ENCODE measurements around the gene PDHA1. TPM values are rescaled to one million over a fixed set of nuclear protein-coding genes. Genes with fewer than 3 reads are reported as not detected.

PDHA1 gene
- total RNA-seq (2021; fragmentation: NEBNext Ultra II Directional; extraction: Animal tissue kit (Norgen Biotek cat#: 25700)) (206 and 225 TPM in 2 replicates), polyA plus RNA-seq (2011; rRNA removed) (71.8 and 128 TPM in 2 replicates), polyA minus RNA-seq (2011; rRNA and poly(A)+ RNA removed) (99.0 and 100 TPM in 2 replicates)
- polyA plus RNA-seq (2011; cell fraction: cytosol; rRNA removed): 189 TPM
- 111 TPM for polyA plus RNA-seq (2011; cell fraction: nucleus; rRNA removed)
- polyA plus RNA-seq (2012, experiment 1 of 2): 192 to 226 TPM (median 212 TPM) in 4 replicates
- 37.3 TPM for polyA plus RNA-seq (2012, experiment 2 of 2)
- 65.5 TPM for polyA plus RNA-seq (2013, experiment 1 of 2)
- polyA plus RNA-seq (2013, experiment 2 of 2): 56.5 TPM
- 72.7 TPM for polyA minus RNA-seq (2011; cell fraction: cytosol; rRNA and poly(A)+ RNA removed)
- polyA minus RNA-seq (2011; cell fraction: nucleus; rRNA and poly(A)+ RNA removed): 30.6 TPM
- long read RNA-seq, experiment 1, transcript PDHA1-206 (11 exons, 3,310 nt): major isoform, 32 of 65 reads
- long read RNA-seq, experiment 1, partial matches to known transcripts: 21 of 65 reads
- long read RNA-seq, experiment 1, other reads (novel, unspliced or antisense): 6 of 65 reads
- long read RNA-seq, experiment 2, transcript PDHA1-206 (11 exons, 3,310 nt): major isoform, 192 of 232 reads
- long read RNA-seq, experiment 2, transcript PDHA1-212 (10 exons, 3,277 nt): minor isoform, 11 of 232 reads
- long read RNA-seq, experiment 2, partial matches to known transcripts: 10 of 232 reads
- long read RNA-seq, experiment 2, other reads (novel, unspliced or antisense): 13 of 232 reads

- peaks cover 4 to 38% of the 10 kb centered on the region in 2 experiments; a peak in 3 of 4 replicates for H3K79me2 ChIP-seq (ENCODE audit: control insufficient read depth in 1 of 2, insufficient read depth in 2 of 2, low read length in 2 of 2)
- no peak within 1 kb of the TSS for H3K27ac ChIP-seq (ENCODE audit: low read depth, low read length)
- H3K14ac ChIP-seq (ENCODE audit: insufficient read length): no peak within 1 kb of the TSS
- H2AFZ ChIP-seq (ENCODE audit: low read length): peak within 1 kb of the TSS; percentile 41; the same call in 1 of the 2 replicates
- ChIA-PET POLR2A (ENCODE audit: partially characterized antibody) (no interaction called here), CTCF (ENCODE audit: partially characterized antibody) (no interaction called here)
- H3K27me3 ChIP-seq (replicated peaks in 1 of 4; ENCODE audit: control insufficient read depth in 3 of 4, extremely low read depth in 1 of 4, insufficient read depth in 3 of 4, low read length in 3 of 4): no peaks in the 10 kb centered on the region
- peak within 1 kb of the TSS; percentile 72 to 86 for H3K4me2 ChIP-seq (ENCODE audit: insufficient read depth in 1 of 2, low read depth in 2 of 2, low read length in 2 of 2)
- no peaks in the 10 kb centered on the region for H4K20me1 ChIP-seq (replicated peaks in 1 of 2; ENCODE audit: control insufficient read depth in 1 of 2, insufficient read depth in 2 of 2, low read length in 2 of 2)
- H3K23me2 ChIP-seq (ENCODE audit: low read depth, low read length): peaks cover 2% of the 10 kb centered on the region; the same call in 1 of the 2 replicates
- 1% methylated on average over 23 of the region's 81 CpGs; no CpG with 5 or more reads in 1 of the 2 experiments for WGBS, 2 experiments (ENCODE audit: extremely low coverage in 1 of 2, insufficient coverage in 1 of 2, insufficient read length in 1 of 2, insufficient replicate concordance in 2 of 2, low coverage in 1 of 2, low lambda C conversion rate in 2 of 2, missing lambda C conversion rate in 1 of 2)
- H2BK5ac ChIP-seq (ENCODE audit: low read depth, low read length): no peak within 1 kb of the TSS
- no peaks in the 10 kb centered on the region for H3K36me3 ChIP-seq (ENCODE audit: control insufficient read depth in 2 of 4, insufficient read depth in 4 of 4, low read length in 3 of 4)
- peak within 1 kb of the TSS in 3 of 4 experiments; percentile 42 to 63 (median 57); a peak in 6 of 7 replicates for H3K9ac ChIP-seq (replicated peaks in 1 of 4; ENCODE audit: extremely low read depth in 1 of 4, low read depth in 3 of 4, low read length in 3 of 4)
- peak within 1 kb of the TSS; percentile 51; the same call in 1 of the 2 replicates for H4K8ac ChIP-seq (ENCODE audit: extremely low read depth, insufficient read depth, low read length)
- H2BK15ac ChIP-seq (ENCODE audit: low read length): no peak within 1 kb of the TSS
- H2BK20ac ChIP-seq (ENCODE audit: low read length): no peak within 1 kb of the TSS
- peak within 1 kb of the TSS; percentile 71 to 83 (median 78) for H3K4me3 ChIP-seq (ENCODE audit: extremely low read depth in 1 of 4, insufficient read depth in 2 of 4, low read depth in 3 of 4, low read length in 4 of 4)
- no peaks in the 10 kb centered on the region; the same call in 1 of the 2 replicates for H3K79me1 ChIP-seq (ENCODE audit: low read depth, low read length)
- H3K4me1 ChIP-seq (replicated peaks in 1 of 4; ENCODE audit: control insufficient read depth in 3 of 4, insufficient read depth in 4 of 4, low read length in 3 of 4): peaks cover 0 to 3% (median 0%) of the 10 kb centered on the region in 4 experiments; a peak in 2 of 7 replicates
- H4K91ac ChIP-seq (replicated peaks; ENCODE audit: insufficient read length, low read length): no peak within 1 kb of the TSS
- H4K5ac ChIP-seq (ENCODE audit: insufficient read length, low read depth, low read length): peak within 1 kb of the TSS; percentile 79
- H2BK120ac ChIP-seq (replicated peaks; ENCODE audit: low read depth, low read length): no peak within 1 kb of the TSS
- H3K23ac ChIP-seq (ENCODE audit: insufficient read length): no peak within 1 kb of the TSS
- no peak within 1 kb of the TSS for H2AK5ac ChIP-seq (ENCODE audit: low read depth, low read length)
- DNase-seq (ENCODE audit: low read depth in 1 of 2, low spot score in 2 of 2) (peak; percentile 47 to 84), FAIRE-seq (no peak)
- no peak within 1 kb of the TSS for H2BK12ac ChIP-seq (ENCODE audit: low read depth, low read length)
- no peak within 1 kb of the TSS for H3K4ac ChIP-seq (replicated peaks; ENCODE audit: insufficient read length, low read depth, low read length)
- no peak within 1 kb of the TSS for H3K18ac ChIP-seq (ENCODE audit: extremely low read depth, low read length)
- H3K9me3 ChIP-seq (ENCODE audit: insufficient read depth in 2 of 2, low read depth in 1 of 2, low read length in 1 of 2): no peaks in the 10 kb centered on the region
- H3K56ac ChIP-seq (replicated peaks; ENCODE audit: insufficient read length, low read depth, low read length): no peak within 1 kb of the TSS
- TF ChIP-seq KDM5A (IDR thresholded peaks at IDR 0.05; ENCODE audit: low read length): peak; percentile 74
- TF ChIP-seq SRF (IDR thresholded peaks at IDR 0.05; ENCODE audit: low read depth, low read length): peak; percentile 31; the same call in 1 of the 2 replicates
- peak; percentile 99 for TF ChIP-seq CREB1 (IDR thresholded peaks at IDR 0.05)
- TF ChIP-seq, protein P1, sequence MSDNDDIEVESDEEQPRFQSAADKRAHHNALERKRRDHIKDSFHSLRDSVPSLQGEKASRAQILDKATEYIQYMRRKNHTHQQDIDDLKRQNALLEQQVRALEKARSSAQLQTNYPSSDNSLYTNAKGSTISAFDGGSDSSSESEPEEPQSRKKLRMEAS (IDR thresholded peaks at IDR 0.05): peak; percentile 51; the same call in 1 of the 2 replicates
- TF ChIP-seq JUND (IDR thresholded peaks at IDR 0.05; ENCODE audit: low read length): no peak
- no peak for TF ChIP-seq TAF7 (optimal IDR thresholded peaks at IDR 0.05; ENCODE audit: borderline replicate concordance, low read depth, low read length)
- TF ChIP-seq EP300 (IDR thresholded peaks at IDR 0.05; ENCODE audit: borderline replicate concordance in 1 of 2, low read depth in 2 of 2, low read length in 2 of 2): no peak
- TF ChIP-seq BACH1 (IDR thresholded peaks at IDR 0.05; ENCODE audit: low read length): peak; percentile 74; the same call in 1 of the 2 replicates
Measured at GRCh38 chrX:19343535-19344408, at the start of gene PDHA1. Gene PDHA1 (plus strand): TSS chrX:19343927. CDS start chrX:19344038, 111 bp downstream.

Data from H1 (cell line).